ENCODE measurements around the gene GREB1.

GREB1 gene

DNA sequence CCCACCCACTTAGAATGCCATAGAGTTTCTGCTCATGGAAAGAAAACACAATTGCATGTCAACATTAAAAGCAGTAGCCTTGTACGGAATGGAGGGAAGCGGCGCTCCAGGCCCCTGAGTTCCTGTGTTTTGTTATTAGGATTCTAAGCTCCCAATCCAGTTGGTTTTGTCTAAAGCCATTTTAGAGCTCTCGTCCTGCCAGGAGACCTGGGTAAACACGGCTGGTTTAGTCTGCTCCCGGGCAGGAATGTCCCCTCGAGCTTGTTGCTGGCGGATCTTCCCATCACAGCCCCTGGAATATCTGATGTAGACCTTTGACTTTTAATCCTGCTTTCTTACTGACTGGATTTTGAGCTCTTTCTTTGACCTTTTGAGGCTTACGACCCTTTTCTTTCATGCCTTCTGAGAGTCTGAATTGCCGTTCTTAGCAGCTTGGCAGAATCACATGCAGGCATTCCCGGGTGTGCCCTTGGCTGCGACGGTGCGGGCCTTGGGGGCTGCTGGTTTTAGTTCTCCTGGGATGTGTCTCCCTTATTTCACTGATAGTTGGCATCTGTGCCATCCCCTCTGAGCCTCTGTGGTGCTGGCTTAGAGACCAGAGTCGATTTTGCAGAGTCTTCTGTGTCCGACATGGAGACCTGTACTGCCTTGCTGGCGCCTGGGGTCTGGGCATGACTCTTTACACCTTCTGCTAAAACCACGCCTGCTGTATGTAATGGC is 25.4 kb downstream of the GREB1 start:
- DNase-seq (ENCODE audit: low read depth in 2 of 2), result no peak

DNA sequence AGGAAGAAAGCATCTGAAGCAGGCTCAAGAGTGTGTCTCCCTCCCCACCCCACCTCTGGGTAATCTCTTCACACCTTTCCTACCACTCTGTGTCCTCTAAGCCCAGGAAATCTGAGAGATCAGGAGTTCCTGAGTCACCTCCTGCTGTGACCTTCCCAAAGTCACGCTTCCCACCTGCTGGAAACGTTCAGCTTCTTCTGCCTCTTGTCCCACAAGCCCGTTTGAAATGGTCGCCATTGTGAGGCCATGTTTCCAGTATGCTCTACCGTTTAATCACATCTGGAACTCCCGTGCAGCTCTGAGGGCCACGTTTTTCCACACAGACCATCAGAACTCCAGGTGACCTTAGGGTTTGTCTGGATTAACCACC is 25.9 kb downstream of the GREB1 start:
- DNase-seq (ENCODE audit: low read depth in 2 of 2), result no peak

DNA sequence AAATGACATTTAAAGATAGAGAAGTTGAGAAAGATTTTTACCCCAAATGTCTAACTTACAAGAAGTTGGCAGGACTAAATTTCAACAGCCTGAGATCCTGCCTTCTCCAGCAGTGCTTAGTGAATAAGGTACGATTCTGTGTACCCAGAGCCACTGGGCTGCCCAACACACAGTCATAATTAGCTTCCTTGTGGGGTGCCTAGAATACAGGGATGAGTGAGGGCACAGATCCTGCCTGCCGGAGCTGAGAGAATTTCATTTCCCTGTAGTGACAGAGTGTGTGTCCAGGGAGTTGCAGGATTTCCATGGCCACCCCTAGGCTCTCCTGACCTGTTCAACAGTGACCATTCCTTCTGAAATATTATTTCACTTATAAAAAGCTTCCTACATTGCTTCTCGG is 27.0 kb downstream of the GREB1 start:
- DNase-seq (ENCODE audit: low read depth in 2 of 2), result no peak

DNA sequence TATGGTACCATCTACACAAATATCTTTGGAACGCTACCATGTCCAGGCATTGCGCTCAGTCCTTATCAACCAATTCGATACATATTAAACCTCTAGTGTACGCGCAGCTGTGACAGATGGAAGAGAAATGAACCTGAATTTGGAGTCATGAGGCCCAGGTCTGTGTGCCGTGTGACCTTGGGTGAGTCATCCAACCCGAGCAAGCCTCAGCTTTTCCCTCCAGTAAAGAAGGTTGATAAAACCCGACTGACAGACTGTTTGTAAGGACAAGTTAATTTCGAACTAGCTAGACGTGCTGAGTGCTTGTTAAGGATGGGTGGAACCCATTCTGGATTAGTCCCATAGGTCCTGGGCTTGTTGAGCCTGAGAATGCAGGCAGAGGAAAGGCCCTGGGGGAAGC is 28.2 kb downstream of the GREB1 start:
- DNase-seq (ENCODE audit: low read depth in 2 of 2), result no peak

DNA sequence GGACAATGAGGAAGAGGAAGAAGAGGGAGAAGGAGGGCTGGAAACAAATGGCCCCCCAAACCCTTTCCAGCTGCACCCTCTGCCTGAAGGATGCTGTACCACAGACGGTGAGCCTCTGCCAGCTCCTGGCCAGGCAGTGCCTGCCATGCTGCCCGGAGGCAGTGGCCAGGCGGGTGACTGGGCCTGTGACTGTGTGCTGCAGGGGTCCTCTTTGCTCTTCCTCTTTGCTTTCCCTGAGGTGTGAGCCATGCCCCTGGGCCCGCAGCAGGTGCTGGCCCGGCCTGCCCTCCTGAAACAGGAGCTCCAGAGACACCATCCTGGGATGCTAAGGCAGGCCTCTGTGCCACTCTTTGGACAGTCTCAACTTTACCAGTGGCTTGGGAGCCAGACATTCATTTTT is 28.6 kb downstream of the GREB1 start:
- DNase-seq (ENCODE audit: low read depth in 2 of 2), result no peak

DNA sequence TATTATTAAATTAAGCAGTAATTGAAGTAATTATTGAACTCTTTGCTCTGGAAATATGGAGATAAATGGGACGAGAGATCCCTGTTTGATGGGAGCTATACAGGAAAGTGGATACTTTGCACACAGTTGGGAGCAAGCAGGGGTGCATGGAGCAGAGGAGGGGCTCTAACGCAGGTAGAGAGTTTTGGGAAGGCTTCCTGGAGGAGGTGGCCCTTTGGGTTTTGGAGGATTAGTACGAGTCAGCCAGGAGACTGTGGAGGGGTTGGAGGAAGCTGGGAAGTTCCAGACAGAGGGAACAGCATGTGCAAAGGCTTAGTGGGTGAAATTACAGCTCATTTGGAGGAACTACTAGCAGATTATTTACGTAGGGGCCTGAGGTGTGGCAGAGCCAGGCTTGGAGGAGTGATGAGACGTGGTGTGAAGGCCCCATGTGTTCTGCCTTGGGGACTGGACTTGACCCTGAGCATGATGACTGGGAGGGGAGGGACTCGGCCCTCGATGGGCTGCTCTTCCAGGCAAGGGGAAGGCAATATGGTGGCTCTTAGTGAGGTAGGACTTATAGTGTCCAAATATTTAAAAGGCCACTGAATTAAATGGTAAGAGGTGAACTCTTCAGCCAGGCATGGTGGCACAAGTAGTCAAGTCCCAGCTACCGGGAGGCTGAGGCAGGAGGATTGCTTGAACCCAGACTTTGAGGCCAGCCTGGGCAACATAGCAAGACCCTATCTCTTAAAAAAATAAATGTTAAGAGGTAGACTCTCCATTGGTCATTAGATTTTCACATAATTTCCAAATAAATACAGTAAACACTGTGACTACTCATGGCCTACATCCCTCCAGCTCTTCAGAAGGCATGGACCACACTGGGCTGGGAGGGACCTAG is 30.2 kb downstream of the GREB1 start:
- no peak for DNase-seq (ENCODE audit: low read depth in 2 of 2)

DNA sequence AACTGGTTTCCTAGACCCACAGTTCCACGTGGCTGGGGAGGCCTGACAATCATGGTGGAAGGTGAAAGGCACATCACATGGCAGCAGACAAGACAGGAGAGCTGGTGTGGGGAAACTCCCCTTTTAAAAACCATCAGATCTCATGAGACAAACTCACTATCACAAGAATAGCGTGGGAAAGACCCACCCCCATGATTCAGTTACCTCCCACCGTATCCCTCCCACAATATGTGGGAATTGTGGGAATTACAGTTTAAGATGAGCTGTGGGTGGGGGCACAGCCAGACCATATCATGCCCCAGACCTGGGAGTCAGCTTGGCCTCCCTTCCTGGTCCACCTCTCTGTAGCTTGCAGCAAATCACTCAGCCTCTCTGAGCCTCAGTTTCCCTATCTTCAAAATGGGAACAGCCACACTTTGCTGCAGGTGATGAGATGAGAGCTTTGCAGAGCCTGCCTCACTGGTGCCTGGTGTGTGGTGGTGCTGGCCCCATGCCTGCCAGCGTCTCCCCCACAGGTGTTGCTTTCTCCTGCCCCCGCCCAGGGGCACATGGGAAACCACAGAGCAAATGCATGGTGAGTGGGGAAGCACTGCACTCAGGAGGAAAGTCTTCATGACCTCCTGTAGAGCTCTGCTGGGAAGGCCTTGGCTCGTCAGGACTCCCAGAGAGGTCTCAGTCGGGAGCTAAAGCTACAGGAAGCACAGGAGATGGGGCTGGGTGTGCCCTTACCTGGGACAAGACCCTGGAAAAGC is 31.1 kb downstream of the GREB1 start:
- no peak for DNase-seq (ENCODE audit: low read depth in 2 of 2)

DNA sequence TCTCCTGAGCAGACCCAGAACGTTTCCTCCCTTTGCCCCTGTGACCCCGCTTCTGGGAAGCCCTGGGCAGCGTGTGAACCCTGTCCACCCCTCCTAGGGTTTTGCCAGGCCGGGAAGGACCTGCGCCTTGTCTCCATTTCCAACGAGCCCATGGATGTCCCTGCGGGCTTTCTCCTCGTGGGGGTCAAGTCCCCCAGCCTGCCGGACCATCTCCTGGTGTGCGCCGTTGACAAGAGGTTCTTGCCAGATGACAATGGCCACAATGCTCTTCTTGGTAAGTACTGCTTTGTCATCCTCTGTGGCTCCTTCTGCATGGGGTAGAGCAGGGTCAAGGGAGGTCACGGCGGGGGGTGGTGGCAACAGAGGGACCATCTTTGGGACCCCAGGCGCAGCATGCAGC is 32.5 kb downstream of the GREB1 start:
- no peak for DNase-seq (ENCODE audit: low read depth in 2 of 2)

DNA sequence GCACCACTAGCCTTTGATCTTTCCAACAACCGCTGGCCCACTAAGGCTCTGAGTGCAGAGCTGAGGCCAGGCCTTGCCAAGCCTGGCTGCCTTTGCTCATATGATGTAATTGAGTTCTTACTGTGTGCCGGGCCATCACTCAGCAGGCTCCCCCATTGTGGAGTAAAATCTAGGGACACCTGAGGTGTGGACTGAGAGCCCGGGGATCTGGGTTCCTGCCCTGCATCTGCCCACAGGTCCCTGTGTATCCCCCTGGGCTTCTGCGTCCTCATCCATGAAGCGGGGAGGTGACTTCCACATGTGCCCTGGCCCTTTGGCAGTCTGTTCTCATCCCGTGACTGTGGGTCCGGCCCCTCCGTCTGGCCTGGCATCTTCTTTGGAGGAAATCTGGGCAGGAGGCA is 33.8 kb downstream of the GREB1 start:
- no peak for DNase-seq (ENCODE audit: low read depth in 2 of 2)

DNA sequence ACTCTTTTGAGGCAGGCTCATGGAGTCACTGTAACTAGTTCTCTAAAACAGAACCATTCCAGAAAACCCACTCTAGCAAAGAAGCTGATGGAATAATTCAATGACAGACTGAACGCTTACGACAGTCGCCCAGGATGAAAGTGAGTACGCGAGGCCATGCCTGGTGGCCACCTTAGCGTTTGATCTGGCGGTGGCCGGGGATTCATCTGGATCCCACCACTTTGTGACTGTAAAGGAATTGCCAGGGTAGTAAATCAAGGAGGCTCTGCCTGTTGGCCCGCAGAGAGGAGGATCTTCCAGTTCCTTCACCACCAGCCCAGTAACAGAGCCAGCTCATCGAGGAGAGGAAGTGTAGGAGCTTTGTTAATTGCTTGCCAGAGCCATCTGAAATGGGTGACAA is 34.6 kb downstream of the GREB1 start:
- DNase-seq (ENCODE audit: low read depth in 2 of 2), result no peak

DNA sequence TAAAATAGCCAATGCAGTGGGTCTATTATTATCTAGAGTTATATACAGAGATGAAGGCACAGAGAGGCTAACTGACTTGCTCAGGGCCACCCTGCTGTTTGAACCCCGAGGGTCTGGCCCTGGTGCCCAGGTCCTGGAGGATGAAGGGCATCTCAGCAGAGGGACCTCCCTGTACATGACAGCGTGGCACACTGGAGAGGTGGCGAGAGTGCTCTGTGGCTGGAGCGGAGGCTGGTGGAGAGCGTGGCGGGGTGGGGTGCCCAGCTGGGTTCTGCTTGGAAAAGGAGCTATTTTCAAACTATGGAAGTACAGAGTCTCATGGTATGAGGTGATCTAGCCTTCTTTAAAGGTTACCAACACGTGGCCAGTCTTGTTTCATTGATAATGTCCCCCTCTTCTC is 35.8 kb downstream of the GREB1 start:
- DNase-seq (ENCODE audit: low read depth in 2 of 2), result no peak

DNA sequence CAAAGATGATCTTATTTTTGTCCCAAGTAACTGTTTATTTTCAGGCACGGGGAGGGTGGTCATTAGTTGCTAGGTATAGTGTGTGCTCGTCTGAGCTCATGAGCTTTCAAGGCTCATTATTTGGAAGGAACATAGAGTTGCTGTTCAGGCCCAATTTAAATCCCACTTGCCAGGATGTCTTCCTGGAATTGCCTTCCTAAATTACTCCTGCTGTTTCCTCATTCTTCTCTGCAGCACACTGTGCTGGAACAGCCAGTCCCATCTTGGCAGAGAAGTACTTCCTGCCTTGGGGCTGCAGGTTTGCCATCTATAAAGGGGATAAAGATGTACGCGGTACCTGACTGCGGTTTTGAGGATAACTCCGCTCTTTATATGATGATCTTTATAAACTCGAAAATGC is 37.3 kb downstream of the GREB1 start:
- no peak for DNase-seq (ENCODE audit: low read depth in 2 of 2)

DNA sequence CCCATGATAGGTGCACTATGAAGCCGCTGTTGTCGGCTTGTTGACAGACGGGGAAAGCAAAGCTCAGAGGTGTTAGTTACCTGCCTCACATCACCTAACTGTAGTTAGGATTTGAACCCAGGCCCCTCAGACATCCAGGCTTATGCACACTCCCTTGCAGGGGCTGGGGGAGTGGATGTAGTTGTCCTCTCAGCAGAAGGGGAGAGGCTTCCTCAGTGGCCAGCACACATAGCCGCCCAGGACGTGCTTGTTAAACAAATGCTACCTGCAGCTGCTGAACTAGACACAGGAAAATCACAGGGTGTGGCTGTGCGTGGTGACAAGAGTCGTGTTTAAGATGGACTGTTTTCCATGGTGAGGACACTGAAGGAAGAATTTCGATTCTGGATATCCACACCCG is 39.2 kb downstream of the GREB1 start:
- DNase-seq (ENCODE audit: low read depth in 2 of 2), result no peak

DNA sequence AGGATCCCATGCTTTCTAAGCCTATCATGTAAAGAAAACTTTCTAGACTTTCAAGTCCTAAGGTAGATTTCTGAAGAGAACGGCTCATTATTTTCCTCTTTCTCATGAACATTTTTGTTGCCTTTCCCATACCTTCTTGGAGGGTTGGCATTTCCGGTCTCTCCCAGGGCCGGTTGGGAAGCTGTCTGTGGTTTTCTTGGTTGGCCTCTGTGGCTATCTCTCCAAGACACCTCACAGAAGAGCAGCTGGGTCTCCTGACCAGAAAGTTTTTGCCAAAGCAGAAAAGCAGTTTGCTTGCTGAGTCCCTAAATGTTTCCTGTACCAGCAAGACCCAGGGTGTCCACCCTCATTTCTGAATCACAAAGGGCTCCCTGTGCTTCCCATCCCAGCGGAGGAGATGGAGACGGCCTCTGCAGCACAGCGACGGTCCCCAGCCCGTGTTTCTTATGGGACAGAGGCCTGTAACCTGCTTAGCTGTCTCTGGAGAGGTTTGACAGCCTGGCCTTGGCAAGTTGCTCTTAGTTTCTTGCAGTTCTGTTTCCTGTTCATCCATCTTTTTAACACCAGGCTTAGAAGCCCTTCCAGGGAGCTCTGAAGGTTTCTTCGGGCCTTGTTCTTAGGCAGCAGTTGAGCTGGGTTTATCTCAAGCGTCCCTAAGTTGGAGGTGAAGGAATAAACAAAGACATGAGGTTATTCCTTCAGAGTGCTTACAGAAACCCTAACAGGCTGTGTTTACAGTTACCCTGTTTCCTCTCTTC is 39.8 kb downstream of the GREB1 start:
- DNase-seq (ENCODE audit: low read depth in 2 of 2), result no peak

DNA sequence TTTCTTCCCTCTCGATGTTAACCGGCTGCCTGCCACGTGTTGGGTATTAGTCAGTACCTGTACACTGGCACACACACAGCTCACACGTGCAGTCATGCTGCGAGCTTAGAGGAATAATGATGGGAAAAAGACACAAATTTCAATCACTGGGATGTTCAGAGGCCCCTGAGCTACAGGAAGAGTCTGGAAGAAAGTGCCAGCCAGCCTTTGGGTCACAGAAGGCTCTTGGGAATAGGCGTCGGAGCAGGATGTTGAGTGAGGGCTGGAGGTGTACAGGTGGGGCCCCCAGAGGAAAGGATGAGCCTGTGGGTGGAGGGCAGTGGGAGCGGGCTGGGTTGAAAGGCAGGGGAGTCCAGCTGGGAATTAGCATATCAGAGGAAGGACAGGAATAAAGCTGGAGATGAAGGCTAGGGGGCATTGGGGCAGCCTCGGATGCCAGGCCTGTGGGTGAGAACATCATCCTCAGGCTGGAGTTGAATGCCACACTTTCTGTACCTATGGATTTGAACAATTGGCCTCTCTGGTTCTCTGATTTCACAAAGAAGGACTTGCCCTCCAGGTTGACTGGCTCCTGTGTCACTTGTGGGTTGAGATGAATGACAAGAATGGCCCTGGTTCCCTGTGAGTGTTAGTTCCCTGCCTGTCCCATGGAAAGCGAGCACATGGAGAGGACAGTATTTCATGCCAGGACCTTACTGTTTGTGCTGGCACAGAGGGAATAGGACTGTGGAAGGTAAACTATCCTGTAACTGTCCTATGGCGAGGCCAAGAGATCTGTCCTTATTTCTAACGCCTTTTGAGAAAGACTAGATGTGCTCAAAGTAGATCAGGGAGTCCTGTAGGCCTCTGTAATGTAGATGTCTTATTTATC is 40.6 kb downstream of the GREB1 start:
- no peak for DNase-seq (ENCODE audit: low read depth in 2 of 2)

DNA sequence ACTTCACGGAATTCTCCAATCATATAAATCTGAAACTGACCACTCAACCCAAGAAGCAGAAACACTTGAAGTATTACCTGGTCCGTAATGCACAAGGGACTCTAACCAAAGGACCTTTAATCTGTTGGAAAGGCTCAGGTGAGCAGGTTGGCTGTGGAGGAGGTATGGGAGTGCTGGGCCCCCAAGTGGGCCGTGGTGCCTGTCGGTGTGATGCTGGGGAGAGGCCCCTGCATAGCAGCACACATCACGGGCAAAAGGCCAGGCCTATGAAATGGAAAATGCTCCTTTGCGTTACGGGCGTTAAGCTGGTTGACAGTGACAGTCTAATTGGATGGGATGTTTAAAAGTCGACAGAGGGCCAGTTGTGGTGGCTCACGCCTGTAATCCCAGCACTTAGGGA is 42.6 kb downstream of the GREB1 start:
- no peak for DNase-seq (ENCODE audit: low read depth in 2 of 2)

DNA sequence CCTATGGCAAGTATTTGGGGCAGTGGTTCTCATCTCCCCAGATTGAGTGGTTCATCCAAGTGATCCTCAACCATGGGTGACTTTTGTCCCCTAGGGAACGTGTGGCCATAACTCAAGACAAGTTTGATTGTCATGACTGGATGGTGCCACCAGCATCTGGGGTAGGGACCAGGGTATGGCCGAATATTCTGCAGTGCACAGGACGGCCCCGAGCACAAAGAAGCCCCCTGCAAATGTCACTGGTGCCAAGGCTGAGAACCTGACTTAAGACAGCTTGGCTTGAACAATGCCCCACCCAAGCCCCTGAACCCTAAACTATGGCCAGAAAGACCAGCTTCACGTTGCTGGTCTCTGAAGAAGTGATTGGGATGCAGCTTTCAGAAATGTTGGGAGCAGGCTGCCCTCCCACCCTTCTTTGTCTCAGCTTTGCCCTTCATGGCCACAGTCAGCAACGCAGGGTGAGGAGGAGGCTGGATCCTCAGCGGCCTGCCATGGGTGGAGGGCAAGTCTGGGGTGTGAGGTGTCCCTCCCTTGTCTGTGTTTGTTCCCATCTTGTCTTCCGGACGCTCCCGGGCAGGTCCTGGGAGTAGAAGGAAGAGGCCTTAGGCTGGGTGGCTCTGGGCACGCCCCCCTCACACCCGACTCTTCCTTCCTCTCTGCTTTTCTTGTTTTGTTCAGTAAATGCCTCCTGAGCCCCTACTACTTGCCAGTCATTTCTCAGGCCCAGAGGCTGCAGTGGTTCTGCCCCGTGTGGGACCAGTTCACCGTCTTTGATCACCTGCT is 43.4 kb downstream of the GREB1 start:
- no peak for DNase-seq (ENCODE audit: low read depth in 2 of 2)

DNA sequence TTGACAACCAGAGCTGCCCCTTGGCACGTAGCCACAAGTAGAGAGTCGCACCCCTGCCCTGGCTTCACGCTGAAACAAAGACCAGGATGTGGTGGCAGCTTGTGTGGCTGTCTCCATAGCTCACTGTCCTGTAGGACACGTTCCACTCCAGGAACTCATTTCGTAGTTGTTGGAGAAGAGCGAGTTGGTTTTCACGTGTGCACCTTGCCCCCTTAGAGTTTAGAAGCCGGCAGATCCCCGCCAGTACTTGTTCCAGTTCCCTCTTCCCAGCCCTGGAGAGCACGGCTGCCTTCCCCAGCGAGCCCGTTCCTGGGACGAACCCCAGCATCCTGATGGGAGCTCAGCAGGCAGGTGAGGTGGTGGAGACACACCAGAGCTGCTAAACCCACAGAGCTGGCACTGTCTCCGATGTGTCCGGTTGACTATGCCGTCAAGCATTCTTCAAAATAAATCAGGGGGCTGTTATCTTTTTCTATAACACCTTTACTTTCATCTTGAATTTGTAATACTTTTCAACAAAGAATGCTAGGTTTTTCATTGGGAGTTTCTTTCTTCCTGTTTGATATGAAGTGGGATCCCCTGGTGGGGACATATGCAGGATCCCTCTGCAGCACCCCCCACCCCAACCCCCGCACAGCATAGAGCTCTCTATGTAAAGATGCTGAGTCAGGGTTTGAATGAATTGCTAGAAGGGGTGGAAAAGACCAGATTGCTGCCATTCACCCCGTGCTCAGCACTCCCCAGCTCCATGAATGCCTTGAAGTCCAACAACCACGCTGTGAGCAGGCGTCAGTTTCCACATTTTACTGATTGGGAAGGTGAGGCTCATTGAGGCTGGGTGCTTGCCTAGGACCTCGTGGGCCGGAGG is 44.5 kb downstream of the GREB1 start:
- DNase-seq (ENCODE audit: low read depth in 2 of 2), result no peak

Data from activated CD4-positive, alpha-beta T cell treated with anti-CD3 and anti-CD28 coated beads for 24 hours (primary cell).